BLaER1 (cell line): ENCODE results near the gene OR10A7.

Source experiments
- H3K27ac ChIP-seq: shearing (Covaris generic); formaldehyde crosslinking; 2 replicates; pipeline ENCODE4 v1.8.1; 2022
- H3K27me3 ChIP-seq: shearing (Covaris generic); formaldehyde crosslinking; 2 replicates; pipeline ENCODE4 v1.8.1; 2022
- H3K36me3 ChIP-seq: shearing (Covaris generic); formaldehyde crosslinking; 2 replicates; pipeline ENCODE4 v1.8.1; 2022
- H3K4me1 ChIP-seq: shearing (Covaris generic); formaldehyde crosslinking; 2 replicates; pipeline ENCODE4 v1.8.1; 2022
- H3K4me2 ChIP-seq: shearing (Covaris generic); formaldehyde crosslinking; 2 replicates; pipeline ENCODE4 v1.8.1; 2022
- H3K4me3 ChIP-seq: shearing (Covaris generic); formaldehyde crosslinking; 2 replicates; pipeline ENCODE4 v1.8.1; 2022
- H3K9ac ChIP-seq: shearing (Covaris generic); formaldehyde crosslinking; 2 replicates; pipeline ENCODE4 v1.8.1; 2022
- H3K9me3 ChIP-seq: shearing (Covaris generic); formaldehyde crosslinking; 2 replicates; pipeline ENCODE4 v1.8.1; 2022
- H4K20me1 ChIP-seq: shearing (Covaris generic); formaldehyde crosslinking; 2 replicates; pipeline ENCODE4 v1.8.1; 2022
- Cebpa-rat ChIP-seq: shearing (Covaris generic); IDR thresholded peaks from 2 replicates; pipeline ENCODE4 v1.8.1; 2022

OR10A7 gene

GRCh38 chr12:55244309-55244708 is 23.5 kb downstream of the OR10A7 start, which contains the start of gene OR6C74:
Gene OR6C74 (plus strand): TSS chr12:55244609. CDS start chr12:55247288, 2,679 bp downstream.
- no peaks in the 10 kb centered on the region for H3K9me3 ChIP-seq
- H3K27ac ChIP-seq: no peak within 1 kb of the TSS
- H3K4me1 ChIP-seq: no peaks in the 10 kb centered on the region
- H4K20me1 ChIP-seq: no peaks in the 10 kb centered on the region
- no peaks in the 10 kb centered on the region for H3K27me3 ChIP-seq
- H3K4me3 ChIP-seq: no peak within 1 kb of the TSS
- H3K9ac ChIP-seq: no peak within 1 kb of the TSS
- H3K36me3 ChIP-seq: no peaks in the 10 kb centered on the region
- TF ChIP-seq Cebpa-rat: no peak
- no peak within 1 kb of the TSS for H3K4me2 ChIP-seq

GRCh38 chr12:55246159-55246558 is 25.3 kb downstream of the OR10A7 start:
- no peak for TF ChIP-seq Cebpa-rat

DNA sequence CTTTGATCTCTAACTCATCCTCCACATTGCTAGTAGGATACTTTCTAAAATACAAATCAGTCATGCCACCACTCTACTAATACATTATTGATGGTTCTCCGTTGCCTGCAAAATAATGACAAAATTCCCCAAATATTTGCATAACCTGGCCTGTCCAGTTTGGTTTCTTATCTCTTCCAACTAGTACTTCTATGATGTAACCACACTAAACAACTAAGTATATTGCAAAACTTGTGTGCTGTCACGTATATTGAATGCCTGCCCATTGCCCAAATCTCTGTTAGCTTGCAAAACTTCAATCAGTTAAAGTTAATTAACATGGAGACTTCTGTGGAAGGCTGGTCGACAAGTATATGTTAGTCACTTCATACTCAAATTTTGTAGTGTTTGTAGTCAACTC is 30.1 kb downstream of the OR10A7 start:
- no peak overlapping the region for H3K27ac ChIP-seq
- no peaks in the 10 kb centered on the region for H3K4me1 ChIP-seq
- no peaks in the 10 kb centered on the region for H4K20me1 ChIP-seq
- no peak overlapping the region for H3K4me2 ChIP-seq
- TF ChIP-seq Cebpa-rat: no peak
- no peak overlapping the region for H3K4me3 ChIP-seq
- no peaks in the 10 kb centered on the region for H3K27me3 ChIP-seq
- H3K36me3 ChIP-seq: no peaks in the 10 kb centered on the region
- no peaks in the 10 kb centered on the region for H3K9me3 ChIP-seq
- no peak overlapping the region for H3K9ac ChIP-seq

More at GRCh38 chr12:55246159-55246558, 25.3 kb downstream of the OR10A7 start:
- Histone ChIP-seq H3K9me3 (no peaks in the 10 kb centered on the region), H4K20me1 (no peaks in the 10 kb centered on the region), H3K4me1 (no peaks in the 10 kb centered on the region), H3K9ac (no peak overlapping the region), H3K4me3 (no peak overlapping the region), H3K27ac (no peak overlapping the region), H3K27me3 (no peaks in the 10 kb centered on the region), H3K36me3 (no peaks in the 10 kb centered on the region), H3K4me2 (no peak overlapping the region)

DNA sequence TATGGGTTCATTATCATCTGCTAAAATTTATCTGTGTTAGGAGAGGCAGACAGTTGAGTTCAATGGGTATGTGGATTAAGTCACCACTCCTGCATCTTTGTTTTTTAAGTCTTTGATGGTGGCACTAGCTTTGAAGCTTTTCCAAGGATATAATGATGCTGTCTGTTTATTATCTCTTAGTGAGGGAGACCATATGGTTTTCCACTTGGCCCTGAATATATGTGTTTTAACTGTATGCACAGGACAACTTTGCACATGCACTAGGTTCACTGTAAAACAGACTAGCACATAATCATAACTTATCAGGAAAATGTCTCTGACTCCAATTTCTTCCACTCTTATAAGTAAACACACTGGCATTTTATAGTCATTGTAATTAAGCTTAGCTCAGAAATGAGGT is 32.5 kb downstream of the OR10A7 start:
- no peak overlapping the region for H3K9ac ChIP-seq
- no peaks in the 10 kb centered on the region for H3K27me3 ChIP-seq
- H3K4me1 ChIP-seq: no peaks in the 10 kb centered on the region
- no peak overlapping the region for H3K4me3 ChIP-seq
- no peaks in the 10 kb centered on the region for H3K9me3 ChIP-seq
- no peaks in the 10 kb centered on the region for H4K20me1 ChIP-seq
- no peak overlapping the region for H3K4me2 ChIP-seq
- no peaks in the 10 kb centered on the region for H3K36me3 ChIP-seq
- H3K27ac ChIP-seq: no peak overlapping the region
- no peak for TF ChIP-seq Cebpa-rat

DNA sequence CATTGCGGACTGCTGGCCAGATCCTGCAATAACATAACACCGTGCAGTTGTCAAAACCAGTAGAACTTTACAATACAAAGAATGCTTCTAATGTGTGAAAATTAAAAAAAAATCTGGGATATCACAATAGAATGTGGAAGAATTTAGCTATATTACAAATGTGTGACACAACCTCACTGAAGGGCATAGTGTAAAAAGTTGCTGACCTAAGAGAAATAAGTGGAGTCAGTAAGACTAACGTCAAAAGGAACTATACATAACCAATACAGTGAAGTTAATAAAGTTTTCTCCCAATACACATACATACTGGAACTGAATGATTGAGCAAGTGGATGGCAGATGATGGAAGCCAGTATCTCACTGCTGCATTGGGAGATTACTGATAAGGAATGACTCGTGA is 36.0 kb downstream of the OR10A7 start:
- no peak overlapping the region for H3K4me3 ChIP-seq
- TF ChIP-seq Cebpa-rat: no peak
- no peaks in the 10 kb centered on the region for H3K9me3 ChIP-seq
- no peaks in the 10 kb centered on the region for H3K4me1 ChIP-seq
- no peak overlapping the region for H3K9ac ChIP-seq
- no peak overlapping the region for H3K4me2 ChIP-seq
- H3K27ac ChIP-seq: no peak overlapping the region
- no peaks in the 10 kb centered on the region for H3K27me3 ChIP-seq
- H3K36me3 ChIP-seq: no peaks in the 10 kb centered on the region
- H4K20me1 ChIP-seq: no peaks in the 10 kb centered on the region

GRCh38 chr12:55258303-55258702 is 37.5 kb downstream of the OR10A7 start:
- H3K9ac ChIP-seq: no peak overlapping the region
- H3K27ac ChIP-seq: no peak overlapping the region
- TF ChIP-seq Cebpa-rat: no peak
- no peaks in the 10 kb centered on the region for H4K20me1 ChIP-seq
- no peaks in the 10 kb centered on the region for H3K9me3 ChIP-seq
- no peaks in the 10 kb centered on the region for H3K4me1 ChIP-seq
- no peak overlapping the region for H3K4me3 ChIP-seq
- H3K4me2 ChIP-seq: no peak overlapping the region
- H3K36me3 ChIP-seq: no peaks in the 10 kb centered on the region
- H3K27me3 ChIP-seq: no peaks in the 10 kb centered on the region
